DOHH2 (cell line): ENCODE measurements around the gene SNX19.

ENCODE experiments used
- H3F3A ChIP-seq: fragments of 200-600 bp; sonication (generic), shearing (Covaris generic); 2 replicates; pipeline ENCODE4 v1.6.0; 2016; ENCODE audit warnings: antibody characterized with exemption, mild to moderate bottlenecking; ENCODE audit not compliant: control insufficient read depth, insufficient read depth
- H3K27ac ChIP-seq: fragments of 200-600 bp; sonication (generic); 2 replicates; pipeline ENCODE4 v1.5.1; 2014; ENCODE audit warnings: low read depth, mild to moderate bottlenecking, low read length, moderate library complexity
- H3K27me3 ChIP-seq: fragments of 200-600 bp; sonication (generic); 2 replicates; pipeline ENCODE4 v1.6.1; 2014; ENCODE audit warnings: mild to moderate bottlenecking, low read length, mixed read lengths; ENCODE audit not compliant: control insufficient read depth
- H3K36me3 ChIP-seq: fragments of 200-600 bp; sonication (generic); 2 replicates; pipeline ENCODE4 v1.6.1; 2014; ENCODE audit warnings: mild to moderate bottlenecking, low read length, moderate library complexity, mixed read lengths; ENCODE audit not compliant: control insufficient read depth
- H3K4me1 ChIP-seq: fragments of 200-600 bp; sonication (generic); 2 replicates; pipeline ENCODE4 v1.6.1; 2014; ENCODE audit warnings: mild to moderate bottlenecking, low read length, mixed read lengths; ENCODE audit not compliant: control insufficient read depth
- H3K4me2 ChIP-seq: fragments of 200-600 bp; sonication (generic); 2 replicates; pipeline ENCODE4 v1.6.0; 2014; ENCODE audit warnings: mild to moderate bottlenecking, low read length, moderate library complexity
- H3K4me3 ChIP-seq: fragments of 200-600 bp; sonication (generic); 2 replicates; pipeline ENCODE4 v1.5.1; 2014; ENCODE audit warnings: mild to moderate bottlenecking, low read length, mixed read lengths
- H3K79me2 ChIP-seq: fragments of 200-600 bp; sonication (generic); 2 replicates; pipeline ENCODE4 v1.6.1; 2014; ENCODE audit warnings: mild to moderate bottlenecking, low read length, mixed read lengths; ENCODE audit not compliant: control insufficient read depth
- H3K9me2 ChIP-seq: fragments of 200-600 bp; sonication (generic); replicated peaks from 2 replicates; pipeline ENCODE4 v1.6.1; 2014; ENCODE audit warnings: mild to moderate bottlenecking, low read length, mixed read lengths; ENCODE audit not compliant: control insufficient read depth
- H3K9me3 ChIP-seq: fragments of 200-600 bp; sonication (generic); 2 replicates; pipeline ENCODE4 v1.6.1; 2014; ENCODE audit warnings: antibody characterized with exemption, low read length, mixed read lengths; ENCODE audit not compliant: control insufficient read depth, insufficient read depth
- H4K20me1 ChIP-seq: fragments of 200-600 bp; sonication (generic); 2 replicates; pipeline ENCODE4 v1.6.0; 2014; ENCODE audit warnings: low read depth, mild to moderate bottlenecking, antibody characterized with exemption, low read length, moderate library complexity; ENCODE audit not compliant: control insufficient read depth, insufficient read depth
- EZH2phosphoT487 ChIP-seq: fragments of 200-600 bp; sonication (generic); IDR thresholded peaks from 2 replicates; pipeline ENCODE4 v1.6.1; 2017; ENCODE audit warnings: borderline replicate concordance, mild to moderate bottlenecking, antibody characterized with exemption, low read length, moderate library complexity, mixed read lengths
- TF ChIP-seq, protein P1 (sequence below): fragments of 200-600 bp; sonication (generic); IDR thresholded peaks from one replicate; pipeline ENCODE4 v1.5.1; 2014; ENCODE audit warnings: antibody characterized with exemption, mild to moderate bottlenecking, low read depth, low read length; ENCODE audit not compliant: poor library complexity, severe bottlenecking

SNX19 gene

DNA sequence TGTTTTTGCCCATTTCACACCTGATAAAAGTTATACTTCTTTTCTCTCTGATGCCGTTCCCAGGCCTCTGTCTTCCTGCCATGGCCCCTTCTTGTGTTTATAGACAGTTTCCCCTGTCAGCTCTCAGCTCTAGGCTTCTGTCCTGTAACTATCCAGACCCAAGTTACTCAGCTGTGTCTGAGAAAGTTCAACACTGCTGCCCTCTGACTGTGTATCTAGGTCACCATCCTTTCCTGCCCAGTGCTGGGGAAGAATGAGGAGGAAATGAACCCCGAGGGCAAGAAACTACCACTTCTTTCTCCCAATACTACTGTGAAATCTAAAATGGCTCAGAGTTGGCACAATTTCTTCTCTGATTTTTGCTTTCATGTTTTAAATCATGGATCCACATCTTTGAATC is 29.6 kb downstream of the SNX19 start:
- Histone ChIP-seq H3K9me2 (no peaks in the 10 kb centered on the region), H3K4me2 (no peak overlapping the region), H3K27ac (no peak overlapping the region), H3F3A (no peaks in the 10 kb centered on the region), H3K27me3 (no peaks in the 10 kb centered on the region), H4K20me1 (no peaks in the 10 kb centered on the region), H3K4me1 (no peaks in the 10 kb centered on the region), H3K36me3 (peaks cover 58% of the 10 kb centered on the region), H3K79me2 (no peaks in the 10 kb centered on the region), H3K4me3 (no peak overlapping the region), H3K9me3 (no peaks in the 10 kb centered on the region)
- TF ChIP-seq, protein P1, sequence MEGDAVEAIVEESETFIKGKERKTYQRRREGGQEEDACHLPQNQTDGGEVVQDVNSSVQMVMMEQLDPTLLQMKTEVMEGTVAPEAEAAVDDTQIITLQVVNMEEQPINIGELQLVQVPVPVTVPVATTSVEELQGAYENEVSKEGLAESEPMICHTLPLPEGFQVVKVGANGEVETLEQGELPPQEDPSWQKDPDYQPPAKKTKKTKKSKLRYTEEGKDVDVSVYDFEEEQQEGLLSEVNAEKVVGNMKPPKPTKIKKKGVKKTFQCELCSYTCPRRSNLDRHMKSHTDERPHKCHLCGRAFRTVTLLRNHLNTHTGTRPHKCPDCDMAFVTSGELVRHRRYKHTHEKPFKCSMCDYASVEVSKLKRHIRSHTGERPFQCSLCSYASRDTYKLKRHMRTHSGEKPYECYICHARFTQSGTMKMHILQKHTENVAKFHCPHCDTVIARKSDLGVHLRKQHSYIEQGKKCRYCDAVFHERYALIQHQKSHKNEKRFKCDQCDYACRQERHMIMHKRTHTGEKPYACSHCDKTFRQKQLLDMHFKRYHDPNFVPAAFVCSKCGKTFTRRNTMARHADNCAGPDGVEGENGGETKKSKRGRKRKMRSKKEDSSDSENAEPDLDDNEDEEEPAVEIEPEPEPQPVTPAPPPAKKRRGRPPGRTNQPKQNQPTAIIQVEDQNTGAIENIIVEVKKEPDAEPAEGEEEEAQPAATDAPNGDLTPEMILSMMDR: no peak
- no peak for TF ChIP-seq EZH2phosphoT487

DNA sequence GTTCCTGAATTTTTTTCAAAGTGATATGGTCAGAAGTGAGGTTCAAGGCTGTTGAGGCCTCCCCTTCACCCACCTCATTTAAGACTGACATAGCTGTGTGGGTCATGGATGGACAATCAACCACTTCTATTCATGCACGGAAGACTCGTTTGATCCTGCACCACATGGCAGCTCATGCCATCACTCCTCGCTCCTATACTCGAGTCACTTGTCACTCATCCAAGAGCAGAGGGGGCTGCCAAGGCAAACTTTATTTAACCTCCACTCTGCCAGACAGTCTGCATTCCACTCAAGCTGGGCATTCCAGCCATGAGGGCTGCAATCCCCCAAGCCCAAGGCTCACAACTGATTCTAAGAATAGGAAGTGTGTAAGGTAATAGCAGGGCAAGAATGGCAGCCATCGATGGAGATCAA is 34.1 kb downstream of the SNX19 start:
- H4K20me1 ChIP-seq: no peaks in the 10 kb centered on the region
- H3K4me3 ChIP-seq: no peak overlapping the region
- no peaks in the 10 kb centered on the region for H3K4me1 ChIP-seq
- H3K9me2 ChIP-seq: no peaks in the 10 kb centered on the region
- H3F3A ChIP-seq: no peaks in the 10 kb centered on the region
- H3K27me3 ChIP-seq: no peaks in the 10 kb centered on the region
- H3K27ac ChIP-seq: no peak overlapping the region
- peaks cover 60% of the 10 kb centered on the region for H3K36me3 ChIP-seq
- H3K9me3 ChIP-seq: no peaks in the 10 kb centered on the region
- TF ChIP-seq, protein P1: no peak
- H3K79me2 ChIP-seq: no peaks in the 10 kb centered on the region
- H3K4me2 ChIP-seq: no peak overlapping the region

DNA sequence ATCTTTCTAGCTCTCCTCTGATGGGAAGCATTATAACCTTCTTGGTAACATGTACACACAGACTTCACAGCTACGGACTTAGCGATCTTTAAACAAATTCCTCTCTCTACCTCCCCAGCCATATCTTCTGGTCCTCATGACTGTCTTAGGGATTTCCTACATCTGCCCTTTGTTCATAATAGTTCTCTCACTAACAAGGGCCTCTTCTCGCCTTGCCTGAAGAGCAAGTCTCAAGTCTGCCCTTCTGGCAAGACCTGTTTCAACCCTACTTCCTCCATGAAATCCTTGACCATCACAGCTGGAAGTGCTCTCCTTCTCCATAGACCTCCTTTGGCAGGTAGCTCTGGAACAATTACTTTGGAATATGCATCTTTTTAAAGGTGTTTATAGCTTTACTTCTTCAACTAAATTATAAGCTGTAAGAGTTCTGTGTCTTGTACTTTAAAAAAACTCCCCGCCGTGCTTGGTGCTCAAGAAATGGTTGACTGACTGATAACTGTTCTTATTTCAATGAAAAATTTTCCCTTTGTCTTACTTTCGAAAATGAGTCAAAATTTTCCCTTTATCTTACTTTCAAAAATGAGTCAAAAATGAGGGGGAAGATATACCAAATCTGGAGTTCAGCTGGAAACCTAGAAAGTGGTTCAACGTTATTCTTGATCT is 34.7 kb downstream of the SNX19 start:
- H3K9me3 ChIP-seq: no peaks in the 10 kb centered on the region
- H3K4me1 ChIP-seq: no peaks in the 10 kb centered on the region
- no peak overlapping the region for H3K27ac ChIP-seq
- H4K20me1 ChIP-seq: no peaks in the 10 kb centered on the region
- no peak overlapping the region for H3K4me3 ChIP-seq
- no peaks in the 10 kb centered on the region for H3K27me3 ChIP-seq
- no peaks in the 10 kb centered on the region for H3K79me2 ChIP-seq
- H3K4me2 ChIP-seq: no peak overlapping the region
- peaks cover 64% of the 10 kb centered on the region for H3K36me3 ChIP-seq
- H3F3A ChIP-seq: no peaks in the 10 kb centered on the region
- TF ChIP-seq EZH2phosphoT487: no peak
- TF ChIP-seq, protein P1: no peak
- no peaks in the 10 kb centered on the region for H3K9me2 ChIP-seq
